ENCODE results near the gene HPCAL4.

HPCAL4 gene

DNA sequence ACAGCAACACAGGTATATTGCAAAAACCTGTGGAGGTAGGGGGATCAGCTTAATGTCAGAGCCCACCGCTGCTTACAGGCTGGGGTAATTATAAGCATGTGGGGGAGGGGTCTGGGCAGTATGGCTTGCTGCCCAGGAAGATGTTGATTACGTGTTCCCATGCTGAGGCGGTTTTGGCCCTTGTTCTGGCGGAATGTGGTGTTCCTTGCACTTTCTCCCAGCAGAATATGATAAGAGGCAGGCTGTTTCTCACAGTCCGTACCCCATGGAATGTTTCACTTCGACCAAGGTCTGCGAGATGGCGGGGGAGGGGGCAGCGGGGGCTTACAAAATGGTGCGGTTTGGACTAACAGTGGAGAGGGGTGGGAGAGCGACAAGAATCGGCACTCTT is 9.8 kb upstream of the HPCAL4 start:
- DNase-seq (ENCODE audit: low spot score), result no peak

DNA sequence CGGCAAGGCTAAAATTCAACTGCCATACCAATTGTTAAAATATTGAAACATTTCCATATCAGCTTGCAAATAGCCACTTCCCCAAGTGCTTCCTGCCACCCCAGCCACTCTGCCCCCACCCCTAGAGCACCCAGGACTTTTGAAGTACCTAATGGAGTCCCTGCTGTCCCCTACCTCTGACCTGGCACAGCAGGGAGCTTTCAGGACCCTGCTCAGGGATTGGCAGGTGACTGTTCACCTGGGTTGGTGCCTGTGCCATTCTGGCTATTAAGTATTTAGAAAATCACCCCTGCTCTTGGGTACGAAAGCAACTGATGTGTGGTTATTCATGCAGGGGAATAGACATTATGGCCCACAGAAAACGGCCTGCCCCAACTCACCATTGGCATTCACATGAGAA is 9.1 kb upstream of the HPCAL4 start:
- no peak for DNase-seq (ENCODE audit: low spot score)

DNA sequence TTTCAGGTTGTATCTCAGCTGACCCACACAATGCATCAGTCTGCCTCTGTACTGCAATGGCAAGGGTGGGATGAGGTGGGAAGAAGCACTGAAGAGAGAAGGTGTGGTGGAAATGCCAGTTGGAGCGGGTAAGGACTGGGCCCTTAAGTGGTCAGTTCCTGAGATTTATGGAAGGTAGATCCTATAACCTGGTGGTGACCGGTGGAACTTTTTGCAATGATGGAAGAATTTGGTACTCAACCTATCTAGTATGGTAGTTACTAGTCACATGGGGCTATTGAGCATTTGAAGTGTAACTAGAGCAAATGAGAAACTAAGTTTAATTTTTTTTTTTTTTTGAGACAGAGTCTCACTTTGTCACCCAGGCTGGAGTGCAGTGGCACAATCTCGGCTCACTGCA is 8.2 kb upstream of the HPCAL4 start:
- DNase-seq (ENCODE audit: low spot score), result no peak

DNA sequence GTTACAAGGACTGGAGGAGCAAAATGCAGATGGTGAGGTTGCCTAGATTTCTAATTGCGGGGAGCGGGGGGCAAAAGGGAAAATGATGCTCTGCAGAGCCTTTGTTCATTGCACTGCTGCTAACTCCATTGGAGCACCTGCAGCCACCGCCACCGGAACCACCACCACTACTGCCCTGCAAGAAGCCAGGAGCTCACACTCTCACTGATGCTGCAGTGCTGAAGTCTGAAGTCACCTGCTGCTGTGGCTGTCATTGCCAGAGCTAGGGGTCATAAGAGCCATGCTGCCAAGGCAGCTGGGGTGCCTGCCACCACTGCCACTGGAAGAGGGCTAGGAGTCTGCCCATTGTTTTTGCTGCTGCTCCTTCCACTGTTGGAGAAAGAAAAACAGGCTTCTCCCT is 7.3 kb upstream of the HPCAL4 start:
- no peak for DNase-seq (ENCODE audit: low spot score)

DNA sequence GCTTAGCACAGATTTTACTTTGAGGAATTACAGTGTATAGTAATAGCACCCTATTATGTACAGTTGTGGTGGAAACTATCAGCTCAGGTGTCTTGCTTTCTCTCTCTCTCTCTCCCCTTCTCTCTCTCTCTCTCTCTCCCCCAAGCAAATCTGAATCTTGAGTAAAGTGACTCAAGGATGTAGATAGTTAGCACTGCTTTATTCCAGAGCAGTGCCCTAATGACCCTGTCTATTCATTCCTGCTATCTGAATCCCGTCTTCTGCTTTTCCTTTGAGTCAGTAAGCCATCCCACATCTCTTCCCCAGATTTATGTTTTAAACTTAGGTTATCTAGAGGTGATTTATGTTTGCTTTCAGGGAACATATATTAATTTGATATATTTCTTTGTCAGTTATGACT is 5.2 kb upstream of the HPCAL4 start:
- DNase-seq (ENCODE audit: low spot score), result no peak

DNA sequence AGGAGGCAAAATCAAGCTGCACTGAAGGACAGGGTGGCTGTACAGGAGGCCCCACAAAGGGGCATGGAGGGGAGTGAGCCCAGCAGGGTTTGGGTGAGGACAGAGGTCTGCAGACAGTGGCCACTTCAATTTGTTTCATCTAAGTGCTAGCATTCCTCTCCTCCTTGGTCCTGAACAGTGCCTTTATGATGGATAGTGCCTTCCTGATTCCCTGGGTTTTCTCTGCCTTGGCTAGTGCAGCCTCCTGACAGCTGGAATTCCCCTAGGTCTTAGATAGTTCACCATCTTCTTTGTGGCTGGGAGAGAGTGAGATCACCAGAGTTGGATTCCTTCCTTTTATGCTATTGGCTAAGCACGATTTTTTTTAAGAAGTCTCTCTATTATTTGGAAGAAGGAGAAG is 3.8 kb upstream of the HPCAL4 start:
- no peak for DNase-seq (ENCODE audit: low spot score)

DNA sequence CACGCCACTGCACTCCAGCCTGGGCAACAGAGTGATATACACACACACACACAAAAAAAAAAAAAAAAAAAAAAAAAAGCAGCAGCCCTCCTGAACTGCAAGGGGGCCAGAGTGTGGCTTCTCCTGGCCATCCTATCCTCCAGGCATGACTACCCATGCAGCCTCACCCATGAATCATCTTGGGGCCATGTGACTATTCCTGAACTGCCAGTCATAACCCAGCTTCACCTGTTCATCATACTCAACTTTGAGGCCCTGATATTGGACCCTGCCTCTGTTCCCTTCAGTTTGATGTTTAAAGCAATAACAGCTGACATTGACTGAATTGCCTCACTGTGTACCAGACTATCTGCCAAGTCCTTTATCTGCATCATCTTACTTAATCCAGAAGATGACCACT is 2.8 kb upstream of the HPCAL4 start:
- DNase-seq (ENCODE audit: low spot score), result no peak

DNA sequence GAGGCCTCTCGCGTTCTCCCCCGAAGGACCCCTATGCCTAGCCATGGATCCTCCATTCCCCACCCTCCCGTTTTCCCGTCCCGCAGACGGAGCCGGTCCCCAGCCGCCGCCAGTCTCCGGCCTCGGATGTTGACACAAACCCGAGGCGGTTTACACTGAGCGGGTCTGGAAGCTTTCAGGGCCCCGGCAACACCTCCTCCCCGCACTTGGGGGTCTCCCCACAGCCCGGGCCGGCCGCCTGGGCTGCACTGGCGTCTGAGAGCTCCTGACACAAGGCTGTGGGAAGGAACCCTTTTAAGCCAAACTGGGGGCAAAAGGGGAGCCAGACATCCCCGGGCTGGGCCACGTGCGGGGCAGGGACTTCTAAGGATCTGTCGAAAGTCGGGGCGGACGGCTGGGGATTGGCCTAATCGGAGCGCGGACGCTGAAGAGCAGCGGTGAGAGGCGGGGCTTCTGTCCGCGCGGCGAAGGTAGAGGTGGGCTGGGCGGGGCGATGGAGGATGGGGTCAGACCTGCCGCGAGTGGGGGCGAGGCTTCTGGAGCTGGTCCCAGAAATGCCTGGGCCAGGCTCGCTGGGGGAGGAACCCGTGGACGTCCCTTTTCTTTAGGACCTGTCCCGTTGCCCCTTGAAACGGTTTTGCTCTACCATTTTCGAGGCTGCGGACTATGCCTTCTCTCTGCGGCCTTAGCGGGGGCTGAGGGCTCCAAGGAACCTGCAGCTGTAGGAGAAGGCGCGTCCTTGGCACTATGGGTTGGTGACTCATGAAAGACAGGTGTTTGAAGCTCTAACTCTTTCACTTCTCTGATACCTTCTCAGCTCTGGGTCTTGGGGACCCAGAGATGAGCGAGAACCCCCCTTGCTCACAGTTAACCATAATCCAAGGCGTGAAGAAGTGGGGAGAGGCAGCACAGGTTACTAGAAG is 1.2 kb upstream of the HPCAL4 start:
- no peak for DNase-seq (ENCODE audit: low spot score)

DNA sequence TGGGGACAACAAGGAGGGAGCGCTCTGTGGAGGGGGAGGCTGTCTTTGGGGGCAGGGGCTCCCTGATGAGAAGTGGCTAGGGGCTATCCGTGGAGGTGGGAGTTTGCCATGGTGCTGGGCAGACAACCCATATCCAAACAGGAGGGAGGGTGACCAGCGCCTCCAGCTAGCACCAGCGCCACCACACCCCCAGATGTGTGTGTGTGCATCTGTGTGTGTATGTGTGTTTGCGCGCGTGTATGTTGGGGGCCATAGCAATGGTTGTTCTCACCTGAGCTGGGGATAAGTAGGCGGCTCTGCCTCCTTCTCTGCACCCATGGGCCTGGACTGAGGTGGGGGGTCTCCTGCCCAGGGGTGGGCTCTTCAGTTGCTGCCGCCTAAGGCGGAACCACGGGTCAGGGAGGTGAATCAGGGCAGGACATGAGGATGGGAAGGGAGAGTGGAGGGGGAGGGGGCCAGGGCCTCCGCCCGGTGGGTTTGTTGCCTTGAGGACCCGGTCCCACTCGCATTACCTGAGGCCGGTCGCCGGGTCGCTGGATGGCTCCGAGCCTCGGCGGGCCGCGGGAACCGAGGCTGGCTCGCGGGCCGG is 345 bp downstream of the HPCAL4 start:
- no peak for DNase-seq (ENCODE audit: low spot score)

DNA sequence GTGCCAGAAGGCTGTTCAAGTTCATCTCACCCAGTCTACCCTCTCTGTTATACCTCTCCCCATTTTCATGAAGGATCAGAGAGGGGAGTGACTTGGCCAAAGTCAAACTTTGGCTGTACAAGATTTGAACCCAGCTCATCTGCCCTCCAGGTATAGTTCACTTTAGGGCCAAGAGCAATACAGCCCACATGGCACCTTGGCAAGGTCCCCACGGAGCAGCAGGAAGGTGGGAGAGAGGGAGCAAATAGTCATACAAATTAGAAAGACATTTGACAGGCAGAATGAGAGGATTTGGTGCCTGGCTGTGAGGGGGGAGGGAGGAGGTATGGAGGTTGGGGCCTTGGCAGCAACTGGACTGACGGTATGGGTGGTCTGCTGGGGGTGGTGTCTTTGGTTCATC is 1.0 kb downstream of the HPCAL4 start:
- DNase-seq (ENCODE audit: low spot score), result no peak

DNA sequence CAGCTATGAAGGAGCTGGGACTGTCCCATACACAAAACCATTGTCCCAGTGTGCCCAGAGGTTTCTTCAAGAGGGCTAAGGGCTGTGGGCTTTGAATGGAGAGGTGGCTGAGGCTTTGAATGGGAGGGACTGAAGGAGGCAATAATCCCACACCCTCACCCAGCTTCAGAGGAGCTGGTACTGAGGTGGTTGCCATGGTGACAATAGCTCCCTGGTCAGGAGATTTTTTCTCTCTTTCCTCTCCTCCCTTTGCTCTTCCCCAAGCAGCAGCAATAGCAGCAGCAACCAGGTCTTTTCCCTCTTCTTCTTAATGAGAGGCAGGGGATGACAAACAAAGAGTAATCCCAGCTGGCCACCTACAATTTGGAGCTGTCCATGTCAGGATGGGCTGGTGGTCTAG is 1.6 kb downstream of the HPCAL4 start:
- no peak for DNase-seq (ENCODE audit: low spot score)

DNA sequence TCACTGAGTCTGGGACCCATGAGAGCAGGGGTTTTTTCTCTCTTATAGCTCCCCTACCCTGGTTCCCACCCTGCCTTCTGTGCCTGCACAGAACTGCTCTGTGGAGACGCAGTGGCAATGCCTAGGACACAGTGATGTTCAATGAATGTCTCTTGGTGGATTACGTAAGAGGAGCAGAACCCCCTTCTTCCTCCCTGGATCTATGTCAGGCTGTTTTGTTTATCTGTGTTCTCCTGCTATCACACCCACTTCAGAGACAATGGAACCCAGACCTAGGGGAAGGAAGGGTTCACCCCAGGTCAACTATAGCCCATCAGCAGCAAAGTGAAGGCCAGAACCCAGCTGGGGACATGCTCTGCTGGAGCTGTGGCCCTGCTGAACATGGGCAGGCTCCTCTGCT is 2.0 kb downstream of the HPCAL4 start:
- DNase-seq (ENCODE audit: low spot score), result no peak

DNA sequence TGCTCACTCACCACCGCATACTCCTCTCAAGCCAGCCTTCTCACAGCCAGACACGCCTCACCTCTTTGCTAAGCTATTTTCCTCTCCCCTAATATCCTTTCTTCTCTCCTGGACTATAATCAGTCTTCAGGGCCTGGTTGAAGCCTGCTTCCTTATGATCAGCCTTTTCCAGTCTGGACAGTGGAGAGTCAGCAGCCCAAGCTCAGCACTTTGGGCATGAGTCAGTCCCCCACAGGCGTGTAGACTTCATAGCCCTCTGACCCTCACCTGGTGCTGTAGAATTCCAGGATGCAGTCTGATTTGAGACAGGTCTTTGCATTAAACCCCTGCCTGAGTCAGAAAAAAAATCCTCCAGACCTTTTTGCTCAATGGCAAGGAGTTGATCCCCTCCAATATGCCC is 2.5 kb downstream of the HPCAL4 start:
- no peak for DNase-seq (ENCODE audit: low spot score)

DNA sequence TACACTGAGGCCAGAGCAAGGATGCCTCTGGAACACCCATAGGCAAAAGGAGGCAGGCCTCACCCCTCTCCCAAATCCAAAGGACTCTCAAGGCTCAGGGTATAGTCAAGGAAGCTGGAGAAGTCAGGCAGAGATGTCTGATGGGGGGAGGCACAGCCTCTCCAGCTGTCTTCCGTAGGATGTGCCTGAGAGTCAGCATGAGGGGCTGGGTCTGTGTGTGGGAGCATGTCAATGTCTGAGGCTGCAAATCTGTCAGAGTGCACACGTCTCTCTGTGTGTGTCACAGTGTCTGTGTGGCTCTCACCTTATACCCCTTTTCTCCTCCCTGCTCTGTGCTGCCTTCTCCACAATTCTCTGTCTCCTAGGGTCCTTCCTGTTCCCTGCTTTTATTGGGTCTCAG is 4.0 kb downstream of the HPCAL4 start:
- DNase-seq (ENCODE audit: low spot score), result no peak

DNA sequence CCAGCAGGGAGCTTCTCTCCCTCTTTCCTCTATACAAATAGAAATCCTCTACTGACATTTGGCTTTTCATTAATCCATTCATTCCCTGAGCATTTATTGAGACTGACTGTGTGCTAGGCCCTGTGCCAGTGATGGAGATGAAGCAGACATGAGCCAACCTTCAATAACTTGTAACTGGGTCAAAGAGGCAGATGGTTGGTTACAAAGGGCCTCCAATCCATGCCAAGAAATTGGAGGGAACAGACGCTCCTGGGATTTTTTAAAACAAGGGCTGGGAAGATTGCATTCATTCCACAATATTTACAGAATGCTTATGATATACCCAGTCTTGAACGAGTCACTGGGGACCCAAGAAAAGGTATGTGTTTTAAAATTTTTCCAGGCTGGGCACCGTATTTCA is 6.2 kb downstream of the HPCAL4 start:
- no peak for DNase-seq (ENCODE audit: low spot score)

DNA sequence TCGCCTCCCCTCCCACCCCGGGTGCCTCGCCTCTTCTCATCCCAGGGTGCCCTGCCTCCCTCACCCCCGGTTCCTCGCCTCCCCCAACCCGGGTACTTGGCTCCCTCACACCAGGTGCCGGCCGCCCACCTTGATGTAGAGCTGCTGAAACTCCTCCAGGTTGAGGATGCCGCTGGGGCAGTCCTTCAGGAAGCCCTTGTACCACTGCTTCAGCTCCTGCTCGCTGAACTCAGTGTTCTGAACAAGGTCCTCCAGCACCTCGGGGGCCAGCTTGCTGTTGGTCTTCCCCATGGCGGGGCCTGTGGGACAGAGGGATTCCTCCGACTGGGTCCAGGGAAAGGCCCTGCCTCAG is 6.9 kb downstream of the HPCAL4 start:
- no peak for DNase-seq (ENCODE audit: low spot score)

DNA sequence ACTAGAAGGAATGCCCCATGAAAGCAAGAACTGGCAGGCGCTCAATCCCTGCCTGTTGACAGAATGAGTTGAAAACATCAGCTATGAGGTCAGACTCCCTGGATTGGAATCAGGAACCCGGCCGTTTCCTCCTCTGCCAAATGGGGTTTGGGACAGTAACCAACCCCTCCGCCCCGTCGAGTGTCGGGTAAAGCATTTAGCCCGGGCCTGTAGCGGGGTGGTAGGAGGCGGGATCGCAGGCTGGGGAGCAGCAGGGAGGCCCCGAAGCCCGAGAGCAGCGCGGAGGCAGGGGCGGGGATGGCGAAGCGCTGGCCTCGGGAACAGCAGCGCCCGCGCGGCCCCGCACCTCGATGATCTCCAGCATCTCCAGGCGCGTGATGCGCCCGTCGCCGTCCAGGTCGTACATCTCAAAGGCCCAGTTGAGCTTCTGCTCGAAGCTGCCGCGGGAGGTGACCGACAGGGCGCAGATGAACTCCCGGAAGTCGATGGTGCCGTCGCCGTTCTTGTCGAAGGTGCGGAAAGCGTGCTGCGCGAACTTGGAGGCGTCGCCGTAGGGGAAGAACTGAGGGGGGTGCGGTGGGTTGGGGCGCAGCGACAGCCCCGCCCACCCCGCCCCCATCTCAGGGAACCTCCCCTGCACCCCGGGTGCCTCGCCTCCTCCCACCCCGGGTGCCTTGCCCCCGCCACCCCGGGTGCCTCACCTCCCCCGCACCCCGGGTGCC is 7.5 kb downstream of the HPCAL4 start:
- DNase-seq (ENCODE audit: low spot score), result no peak

DNA sequence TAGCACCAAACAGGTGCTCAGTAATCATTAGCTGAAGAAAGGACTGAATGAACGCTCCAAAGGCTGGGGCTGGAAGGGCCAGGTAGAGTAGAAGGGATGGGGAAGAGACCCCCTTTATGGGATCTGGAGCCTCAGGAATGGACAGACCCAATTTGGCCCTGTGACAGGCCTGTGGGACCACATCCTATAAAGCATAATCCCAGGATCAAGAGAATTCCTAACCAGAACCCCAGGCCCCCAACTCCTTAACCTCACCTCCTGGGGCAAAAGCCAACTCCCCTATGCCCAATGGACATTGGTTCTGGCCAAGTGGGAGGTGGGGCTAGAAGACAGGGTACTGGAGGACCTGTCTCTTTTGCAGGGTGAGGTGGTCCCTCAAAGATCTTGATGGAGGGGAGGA is 9.2 kb downstream of the HPCAL4 start:
- DNase-seq (ENCODE audit: low spot score), result no peak

DNA sequence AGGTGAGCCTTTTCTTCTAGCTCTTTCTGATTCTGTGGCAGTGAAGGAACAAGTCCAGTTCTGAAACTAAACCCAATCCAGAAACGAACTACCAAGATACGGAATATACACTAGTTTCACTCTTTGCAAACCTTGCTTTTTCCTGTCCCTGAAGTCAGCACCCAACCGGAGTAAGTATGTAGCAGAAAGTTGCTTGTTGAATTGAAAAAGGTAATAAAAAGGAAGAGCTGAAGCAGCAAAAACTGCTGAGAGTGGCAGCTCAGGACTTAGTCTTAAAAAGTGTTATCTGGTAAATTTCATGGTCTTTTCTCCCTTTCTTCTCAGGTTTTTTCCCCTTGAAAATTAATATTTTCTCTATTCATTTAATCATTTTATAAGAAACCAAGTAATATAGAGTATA is 9.9 kb downstream of the HPCAL4 start:
- DNase-seq (ENCODE audit: low spot score), result no peak

DNA sequence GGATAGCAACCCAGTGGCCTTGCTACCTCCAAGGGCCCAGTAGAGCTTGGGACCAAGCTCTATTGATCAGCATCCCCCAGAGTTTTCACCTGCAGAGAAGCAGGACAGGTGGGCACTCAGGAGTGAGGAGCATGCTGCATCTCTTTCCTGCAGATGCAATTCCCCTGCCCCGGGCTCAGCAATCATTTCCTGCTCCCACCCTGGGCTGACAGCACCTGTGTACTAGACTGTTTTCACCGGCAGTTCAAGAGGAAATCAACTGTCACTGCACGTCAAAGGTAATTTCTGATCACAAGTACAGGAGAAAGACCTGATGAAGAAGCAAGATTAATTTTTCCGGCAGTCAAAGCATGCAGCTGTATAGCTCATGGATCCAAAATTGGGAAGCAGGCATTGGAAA is 10.5 kb downstream of the HPCAL4 start:
- DNase-seq (ENCODE audit: low spot score), result no peak

DNA sequence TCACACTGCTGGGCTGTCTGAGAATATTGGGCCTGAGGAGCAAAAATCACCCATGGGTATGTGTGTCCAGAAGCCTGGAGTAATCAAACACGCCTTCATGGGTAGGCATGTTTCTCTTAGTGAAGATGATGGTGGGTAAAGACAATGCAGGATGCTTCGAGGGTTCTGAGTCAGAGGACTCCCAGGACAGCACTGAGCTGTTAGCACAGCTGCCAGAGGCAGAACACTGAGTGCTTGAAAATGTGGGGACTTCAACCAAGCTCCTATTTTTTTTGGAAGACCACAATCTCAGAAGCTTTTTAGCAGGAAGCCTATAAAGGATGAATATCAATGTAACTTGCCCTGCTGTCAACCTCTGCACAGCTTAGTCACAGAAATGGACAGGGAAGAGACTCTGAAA is 11.4 kb downstream of the HPCAL4 start:
- DNase-seq (ENCODE audit: low spot score), result no peak

DNA sequence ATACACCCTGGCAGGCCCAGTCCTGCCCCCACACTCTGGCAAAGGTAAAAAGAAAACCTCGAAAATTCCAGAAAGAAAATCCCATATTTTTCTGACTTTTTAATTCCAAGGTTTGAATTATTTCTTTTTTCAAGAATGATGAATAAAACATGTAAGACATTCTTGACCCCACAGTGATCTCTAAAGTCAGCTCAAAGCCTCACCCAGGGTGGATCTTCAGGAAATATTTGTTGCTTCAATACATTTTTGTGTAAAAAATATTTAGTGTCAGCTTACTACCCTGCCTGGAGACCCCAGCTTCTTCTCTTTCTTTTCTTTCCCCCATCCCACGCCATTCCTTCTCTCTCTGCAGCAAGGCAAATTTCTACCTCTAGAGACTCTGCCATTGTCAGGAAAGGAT is 12.3 kb downstream of the HPCAL4 start:
- no peak for DNase-seq (ENCODE audit: low spot score)

DNA sequence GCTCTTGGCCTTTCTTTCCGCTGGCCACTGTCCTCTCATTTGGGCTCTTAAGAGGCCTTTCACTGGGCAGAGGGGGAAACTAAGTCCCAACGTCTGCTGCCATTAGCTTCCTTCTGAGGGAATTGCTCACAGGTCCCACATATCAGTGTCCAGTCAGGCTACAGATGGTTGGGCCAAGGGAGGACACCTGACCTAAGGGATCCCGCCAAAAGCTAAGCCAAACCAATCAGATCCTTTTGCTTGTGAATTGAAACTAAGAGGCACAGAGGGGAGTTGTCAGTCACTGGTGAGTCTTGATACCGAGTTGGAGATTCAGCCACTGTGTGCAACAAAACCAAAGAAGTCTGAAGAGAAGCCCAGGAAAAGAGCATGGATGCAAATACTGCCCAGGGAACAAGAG is 13.6 kb downstream of the HPCAL4 start:
- no peak for DNase-seq (ENCODE audit: low spot score)

Data from AG08396 (cell line).